K562 (cell line): ENCODE data around the gene DUS1L. TPM values are rescaled to one million over a fixed set of nuclear protein-coding genes. Genes with fewer than 3 reads are reported as not detected.
A peak's percentile ranks its signal among the peaks of the same experiment; 100 is the strongest.

ENCODE experiments used
- CBFA2T2 ChIP-seq: fragments of 450-650 bp; conservative IDR thresholded peaks from 2 replicates; pipeline ENCODE4 v1.6.1; 2017; ENCODE audit warnings: mild to moderate bottlenecking
- FOXK1 ChIP-seq: sonication (generic); formaldehyde crosslinking; IDR thresholded peaks from 2 replicates; pipeline ENCODE4 v1.8.0; 2022; ENCODE audit warnings: missing genetic modification reagents, mild to moderate bottlenecking, borderline replicate concordance
- FOXM1 ChIP-seq, 2 experiments: fragments of 450-650 bp in 1 of 2; sonication (generic) in 1 of 2; formaldehyde crosslinking in 1 of 2; IDR thresholded peaks; 2 replicates each; pipeline versions ENCODE4 v1.6.1 to v1.9.0; 2017 to 2022; ENCODE audit warnings: low read depth in 2 of 2, mild to moderate bottlenecking in 2 of 2, missing genetic modification reagents in 1 of 2, moderate library complexity in 1 of 2
- FOXP1 ChIP-seq: sonication (generic); formaldehyde crosslinking; IDR thresholded peaks from 2 replicates; pipeline ENCODE4 v1.8.0; 2022; ENCODE audit warnings: mild to moderate bottlenecking, missing genetic modification reagents
- KAT2B ChIP-seq: IDR thresholded peaks from one replicate; pipeline ENCODE4 v1.6.1; 2012; ENCODE audit warnings: low read depth, mild to moderate bottlenecking, control low read depth, inconsistent platforms, low read length, moderate library complexity
- NCOR1 ChIP-seq: fragments of 450-650 bp; IDR thresholded peaks from 2 replicates; pipeline ENCODE4 v1.6.1; 2016; ENCODE audit warnings: mild to moderate bottlenecking, moderate library complexity
- PHB ChIP-seq: fragments of 250-450 bp; sonication (Bioruptor Pico); IDR thresholded peaks from 2 replicates; pipeline ENCODE4 v1.5.0; 2021
- POLR2A ChIP-seq: fragments of 450-650 bp; conservative IDR thresholded peaks from 2 replicates; pipeline ENCODE4 v1.6.1; 2016
- POLR2G ChIP-seq: fragments of 200-400 bp; formaldehyde crosslinking; IDR thresholded peaks from 2 replicates; pipeline ENCODE4 v1.6.1; 2017; ENCODE audit warnings: low read depth, mild to moderate bottlenecking, antibody characterized with exemption, low read length, moderate library complexity
- ZNF133 ChIP-seq: fragments of 250-450 bp; sonication (Bioruptor Pico); IDR thresholded peaks from 2 replicates; pipeline ENCODE4 v1.4.0; 2020; ENCODE audit warnings: mild to moderate bottlenecking
- polyA plus RNA-seq, 8 experiments: library from polyadenylated mRNA; depleted of rRNA in 4 of 8; stranded (reverse) in 5 of 8; unstranded in 3 of 8; fragments of >200 nt; fragmentation: Nextera tagmentation in 2 of 8; fragmentation: Illumina TruSeq in 1 of 8; extraction: Ambion mirVana in 2 of 8; extraction: Trizol in 1 of 8; gene quantifications; 2 replicates each; pipeline versions ENCODE4 v1.2.1 to v1.2.3, GENCODE V29; 2011 to 2014; ENCODE audit warnings: inconsistent platforms in 1 of 8, missing spikeins in 1 of 8
- total RNA-seq, 7 experiments: library from RNA; depleted of rRNA in 6 of 7; stranded (reverse); fragments of >200 nt in 6 of 7; fragmentation: Illumina TruSeq in 2 of 7; extraction: Trizol in 2 of 7; gene quantifications; 2 replicates each; pipeline versions ENCODE4 v1.2.1 to v1.2.3, GENCODE V29; 2011 to 2021; ENCODE audit warnings: low replicate concordance in 1 of 7
- TF ChIP-seq, protein P1 (sequence below): fragments of 450-650 bp; IDR thresholded peaks from 2 replicates; pipeline ENCODE4 v1.6.1; 2016; ENCODE audit warnings: low read depth
- TF ChIP-seq, protein P2 (sequence below): fragments of 450-650 bp; formaldehyde crosslinking; conservative IDR thresholded peaks from 2 replicates; pipeline ENCODE4 v1.4.0; 2022; ENCODE audit warnings: mild to moderate bottlenecking, missing genetic modification characterization
- TF ChIP-seq, protein P3 (sequence below): fragments of 200-400 bp; formaldehyde crosslinking; IDR thresholded peaks from 2 replicates; pipeline ENCODE4 v1.6.1; 2017; ENCODE audit warnings: mild to moderate bottlenecking, low read depth, low read length, moderate library complexity

Gene DUS1L
- total and polyA plus RNA-seq, 9 of the 15 experiments (the other 6 are each of a cell fraction or from before 2014, with no cell fraction given) = 7.8 to 210 (median 83.9) TPM

GRCh38 chr17:82061047-82061925, 4.3 kb downstream of the DUS1L start (continued):
- TF ChIP-seq, protein P1, sequence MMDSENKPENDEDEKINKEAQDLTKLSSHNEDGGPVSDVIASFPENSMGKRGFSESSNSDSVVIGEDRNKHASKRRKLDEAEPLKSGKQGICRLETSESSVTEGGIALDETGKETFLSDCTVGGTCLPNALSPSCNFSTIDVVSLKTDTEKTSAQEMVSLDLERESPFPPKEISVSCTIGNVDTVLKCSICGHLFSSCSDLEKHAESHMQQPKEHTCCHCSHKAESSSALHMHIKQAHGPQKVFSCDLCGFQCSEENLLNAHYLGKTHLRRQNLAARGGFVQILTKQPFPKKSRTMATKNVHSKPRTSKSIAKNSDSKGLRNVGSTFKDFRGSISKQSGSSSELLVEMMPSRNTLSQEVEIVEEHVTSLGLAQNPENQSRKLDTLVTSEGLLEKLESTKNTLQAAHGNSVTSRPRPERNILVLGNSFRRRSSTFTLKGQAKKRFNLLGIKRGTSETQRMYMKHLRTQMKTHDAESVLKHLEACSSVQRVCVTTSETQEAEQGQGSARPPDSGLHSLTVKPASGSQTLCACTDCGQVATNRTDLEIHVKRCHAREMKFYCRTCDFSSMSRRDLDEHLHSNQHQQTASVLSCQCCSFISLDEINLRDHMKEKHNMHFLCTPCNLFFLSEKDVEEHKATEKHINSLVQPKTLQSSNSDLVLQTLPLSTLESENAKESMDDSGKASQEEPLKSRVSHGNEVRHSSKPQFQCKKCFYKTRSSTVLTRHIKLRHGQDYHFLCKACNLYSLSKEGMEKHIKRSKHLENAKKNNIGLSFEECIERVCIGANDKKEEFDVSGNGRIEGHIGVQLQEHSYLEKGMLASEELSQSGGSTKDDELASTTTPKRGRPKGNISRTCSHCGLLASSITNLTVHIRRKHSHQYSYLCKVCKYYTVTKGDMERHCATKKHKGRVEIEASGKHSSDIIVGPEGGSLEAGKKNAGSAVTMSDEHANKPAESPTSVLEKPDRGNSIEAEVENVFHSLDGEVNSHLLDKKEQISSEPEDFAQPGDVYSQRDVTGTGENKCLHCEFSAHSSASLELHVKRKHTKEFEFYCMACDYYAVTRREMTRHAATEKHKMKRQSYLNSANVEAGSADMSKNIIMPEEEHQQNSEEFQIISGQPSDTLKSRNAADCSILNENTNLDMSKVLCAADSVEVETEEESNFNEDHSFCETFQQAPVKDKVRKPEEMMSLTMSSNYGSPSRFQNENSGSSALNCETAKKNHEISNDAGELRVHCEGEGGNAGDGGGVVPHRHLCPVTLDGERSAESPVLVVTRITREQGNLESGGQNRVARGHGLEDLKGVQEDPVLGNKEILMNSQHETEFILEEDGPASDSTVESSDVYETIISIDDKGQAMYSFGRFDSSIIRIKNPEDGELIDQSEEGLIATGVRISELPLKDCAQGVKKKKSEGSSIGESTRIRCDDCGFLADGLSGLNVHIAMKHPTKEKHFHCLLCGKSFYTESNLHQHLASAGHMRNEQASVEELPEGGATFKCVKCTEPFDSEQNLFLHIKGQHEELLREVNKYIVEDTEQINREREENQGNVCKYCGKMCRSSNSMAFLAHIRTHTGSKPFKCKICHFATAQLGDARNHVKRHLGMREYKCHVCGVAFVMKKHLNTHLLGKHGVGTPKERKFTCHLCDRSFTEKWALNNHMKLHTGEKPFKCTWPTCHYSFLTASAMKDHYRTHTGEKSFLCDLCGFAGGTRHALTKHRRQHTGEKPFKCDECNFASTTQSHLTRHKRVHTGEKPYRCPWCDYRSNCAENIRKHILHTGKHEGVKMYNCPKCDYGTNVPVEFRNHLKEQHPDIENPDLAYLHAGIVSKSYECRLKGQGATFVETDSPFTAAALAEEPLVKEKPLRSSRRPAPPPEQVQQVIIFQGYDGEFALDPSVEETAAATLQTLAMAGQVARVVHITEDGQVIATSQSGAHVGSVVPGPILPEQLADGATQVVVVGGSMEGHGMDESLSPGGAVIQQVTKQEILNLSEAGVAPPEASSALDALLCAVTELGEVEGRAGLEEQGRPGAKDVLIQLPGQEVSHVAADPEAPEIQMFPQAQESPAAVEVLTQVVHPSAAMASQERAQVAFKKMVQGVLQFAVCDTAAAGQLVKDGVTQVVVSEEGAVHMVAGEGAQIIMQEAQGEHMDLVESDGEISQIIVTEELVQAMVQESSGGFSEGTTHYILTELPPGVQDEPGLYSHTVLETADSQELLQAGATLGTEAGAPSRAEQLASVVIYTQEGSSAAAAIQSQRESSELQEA = no peak
- TF ChIP-seq KAT2B (no peak), CBFA2T2 (no peak), POLR2A (peak; percentile 23; the same call in 1 of the 2 replicates), FOXM1 (IDR thresholded peaks at IDR 0.05; ENCODE audit: low read depth) (no peak), FOXM1 (CRISPR knock-in tag; IDR thresholded peaks at IDR 0.05; ENCODE audit: low read depth) (no peak), FOXP1 (CRISPR knock-in tag) (no peak), ZNF133 (CRISPR knock-in tag) (no peak), FOXK1 (no peak), NCOR1 (no peak), POLR2G (peak; percentile 34; the same call in 1 of the 2 replicates), PHB (CRISPR knock-in tag) (no peak)
- TF ChIP-seq, protein P2, sequence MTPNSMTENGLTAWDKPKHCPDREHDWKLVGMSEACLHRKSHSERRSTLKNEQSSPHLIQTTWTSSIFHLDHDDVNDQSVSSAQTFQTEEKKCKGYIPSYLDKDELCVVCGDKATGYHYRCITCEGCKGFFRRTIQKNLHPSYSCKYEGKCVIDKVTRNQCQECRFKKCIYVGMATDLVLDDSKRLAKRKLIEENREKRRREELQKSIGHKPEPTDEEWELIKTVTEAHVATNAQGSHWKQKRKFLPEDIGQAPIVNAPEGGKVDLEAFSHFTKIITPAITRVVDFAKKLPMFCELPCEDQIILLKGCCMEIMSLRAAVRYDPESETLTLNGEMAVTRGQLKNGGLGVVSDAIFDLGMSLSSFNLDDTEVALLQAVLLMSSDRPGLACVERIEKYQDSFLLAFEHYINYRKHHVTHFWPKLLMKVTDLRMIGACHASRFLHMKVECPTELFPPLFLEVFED = no peak
- TF ChIP-seq, protein P3, sequence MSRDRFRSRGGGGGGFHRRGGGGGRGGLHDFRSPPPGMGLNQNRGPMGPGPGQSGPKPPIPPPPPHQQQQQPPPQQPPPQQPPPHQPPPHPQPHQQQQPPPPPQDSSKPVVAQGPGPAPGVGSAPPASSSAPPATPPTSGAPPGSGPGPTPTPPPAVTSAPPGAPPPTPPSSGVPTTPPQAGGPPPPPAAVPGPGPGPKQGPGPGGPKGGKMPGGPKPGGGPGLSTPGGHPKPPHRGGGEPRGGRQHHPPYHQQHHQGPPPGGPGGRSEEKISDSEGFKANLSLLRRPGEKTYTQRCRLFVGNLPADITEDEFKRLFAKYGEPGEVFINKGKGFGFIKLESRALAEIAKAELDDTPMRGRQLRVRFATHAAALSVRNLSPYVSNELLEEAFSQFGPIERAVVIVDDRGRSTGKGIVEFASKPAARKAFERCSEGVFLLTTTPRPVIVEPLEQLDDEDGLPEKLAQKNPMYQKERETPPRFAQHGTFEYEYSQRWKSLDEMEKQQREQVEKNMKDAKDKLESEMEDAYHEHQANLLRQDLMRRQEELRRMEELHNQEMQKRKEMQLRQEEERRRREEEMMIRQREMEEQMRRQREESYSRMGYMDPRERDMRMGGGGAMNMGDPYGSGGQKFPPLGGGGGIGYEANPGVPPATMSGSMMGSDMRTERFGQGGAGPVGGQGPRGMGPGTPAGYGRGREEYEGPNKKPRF = no peak
